Stimulated activated CD4-positive, alpha-beta T cell treated with anti-CD3 and anti-CD28 coated beads, Interleukin-2, amount 100 ng/mL, for 48 hours (primary cell): ENCODE results near the gene RIPOR3.
"Not testable (repeated sequence)": the region's sequence is repeated elsewhere in the genome, so short reads cannot be mapped to it uniquely, and the experiment has no call there.

Experiments used
- DNase-seq, 2 donors: peaks; one replicate each; pipeline ENCODE4 v3.0.0-alpha.2; 2020

RIPOR3 gene

GRCh38 chr20:50629670-50630045 lies 61.7 kb downstream of the RIPOR3 start:
- no peak for DNase-seq

GRCh38 chr20:50628853-50629669 lies 62.3 kb downstream of the RIPOR3 start:
- DNase-seq: no peak

- DNase-seq: no peak
These were observed 63.0 kb downstream of the RIPOR3 start for GRCh38 chr20:50628332-50628731.

GRCh38 chr20:50627747-50628146 lies 63.6 kb downstream of the RIPOR3 start:
- DNase-seq: no peak

- peak; percentile 14 to 24 for DNase-seq
These were observed 65.2 kb downstream of the RIPOR3 start for GRCh38 chr20:50625986-50626677.

- no peak for DNase-seq
These were observed 66.9 kb downstream of the RIPOR3 start for GRCh38 chr20:50624351-50625016.

GRCh38 chr20:50621068-50621665 lies 70.2 kb downstream of the RIPOR3 start:
- no peak for DNase-seq

- DNase-seq: not testable (repeated sequence)
These were observed 70.9 kb downstream of the RIPOR3 start for GRCh38 chr20:50620459-50620858.

- no peak for DNase-seq
These were observed 72.8 kb downstream of the RIPOR3 start for GRCh38 chr20:50618537-50618936.

GRCh38 chr20:50617022-50617421 lies 74.3 kb downstream of the RIPOR3 start:
- DNase-seq: no peak

- no peak for DNase-seq
These were observed 75.9 kb downstream of the RIPOR3 start for GRCh38 chr20:50615407-50615806.

- DNase-seq: no peak
These were observed 77.7 kb downstream of the RIPOR3 start for GRCh38 chr20:50613438-50614169.

GRCh38 chr20:50611128-50611810 lies 80.1 kb downstream of the RIPOR3 start:
- DNase-seq: no peak

- DNase-seq: no peak
These were observed 81.1 kb downstream of the RIPOR3 start for GRCh38 chr20:50610212-50610718.

- DNase-seq: no peak
These were observed 81.8 kb downstream of the RIPOR3 start for GRCh38 chr20:50609438-50609989.

GRCh38 chr20:50608750-50609104 lies 82.6 kb downstream of the RIPOR3 start:
- no peak for DNase-seq

- DNase-seq: no peak
These were observed 83.2 kb downstream of the RIPOR3 start for GRCh38 chr20:50607850-50608749.

- no peak for DNase-seq
These were observed 83.9 kb downstream of the RIPOR3 start for GRCh38 chr20:50607436-50607835.

GRCh38 chr20:50605136-50605535 lies 86.2 kb downstream of the RIPOR3 start:
- no peak for DNase-seq

GRCh38 chr20:50604451-50604850 lies 86.9 kb downstream of the RIPOR3 start:
- DNase-seq: no peak
